ENCODE data around the gene TEX13C.

- TF ChIP-seq EZH2phosphoT487 (IDR thresholded peaks at IDR 0.05; ENCODE audit: insufficient read depth, low read depth) (no peak), EZH2 (IDR thresholded peaks at IDR 0.05; ENCODE audit: insufficient read depth, poor library complexity, severe bottlenecking) (no peak)
These were observed 8.2 kb downstream of the TEX13C start for GRCh38 chrX:125327891-125328290.

All from GM23248 (cell line).